ENCODE data around the gene LRP1.

Gene LRP1

DNA sequence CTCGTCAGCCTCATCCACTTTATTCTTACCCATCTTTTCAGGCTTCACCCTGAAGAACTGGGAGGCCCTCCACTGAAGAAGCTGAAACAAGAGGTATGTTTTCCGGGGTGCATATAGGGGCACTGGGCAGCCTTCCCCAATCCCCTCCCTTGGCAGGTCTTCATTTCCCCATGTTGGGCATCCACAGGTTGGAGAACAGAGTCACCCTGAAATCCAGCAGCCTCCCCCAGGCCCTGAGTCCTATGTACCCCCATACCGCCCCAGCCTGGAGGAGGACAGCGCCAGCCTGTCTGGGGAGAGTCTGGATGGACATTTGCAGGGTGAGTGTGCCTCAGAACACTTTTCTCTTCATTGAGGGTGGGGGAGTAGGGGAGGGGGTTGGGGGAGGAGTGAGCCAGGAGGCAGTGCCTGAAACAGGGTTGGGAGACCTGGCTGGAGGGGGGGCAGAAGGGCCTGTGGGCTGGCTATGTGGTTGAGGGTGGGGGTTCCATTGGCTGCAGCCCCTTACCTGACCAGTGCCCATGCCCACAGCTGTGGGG, 35.3 kb upstream of the LRP1 start:
- Histone ChIP-seq H3K4me3 (ENCODE audit: low read depth in 1 of 2, low read length in 1 of 2) (no peak overlapping the region), H3K27ac (no peak overlapping the region)

DNA sequence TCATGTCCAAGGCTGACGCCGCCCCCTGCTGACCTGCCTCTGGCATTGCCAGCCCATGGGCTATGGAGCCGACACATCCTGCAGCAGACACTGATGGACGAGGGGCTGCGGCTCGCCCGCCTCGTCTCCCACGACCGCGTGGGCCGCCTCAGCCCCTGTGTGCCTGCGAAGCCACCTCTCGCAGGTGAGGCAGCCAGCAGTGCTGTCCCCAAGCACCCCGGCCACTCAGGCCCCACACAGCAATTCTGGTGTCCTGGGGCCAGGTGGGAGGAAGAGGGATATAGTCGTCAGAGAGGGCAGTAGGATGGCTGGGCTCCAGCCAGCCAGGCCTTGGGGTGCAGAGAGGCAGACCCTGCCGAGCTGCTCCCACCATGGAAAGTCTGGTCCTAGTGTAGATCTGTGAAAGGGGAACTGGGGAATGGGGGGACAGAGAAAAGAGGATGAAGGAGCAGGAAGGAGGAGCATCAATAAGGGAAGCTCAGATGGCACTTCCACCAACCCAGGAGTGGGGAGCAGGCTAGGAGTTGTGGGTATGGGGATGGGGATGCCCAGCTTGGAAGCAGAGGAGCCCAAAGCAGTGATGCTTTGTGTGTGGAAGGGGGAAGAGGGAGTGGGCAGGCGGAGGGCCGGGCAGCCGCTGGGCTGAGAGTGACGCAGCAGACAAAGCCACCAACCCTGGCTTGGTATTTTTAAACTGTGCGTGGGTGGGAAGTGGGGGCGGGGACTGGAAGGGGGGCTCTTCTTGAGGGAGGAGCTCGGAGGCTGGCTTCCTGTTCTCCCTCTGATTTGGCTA, 34.7 kb upstream of the LRP1 start:
- peaks cover 40% of the 10 kb centered on the region for H3K36me3 ChIP-seq
- H3K9me3 ChIP-seq, result peaks cover 5% of the 10 kb centered on the region
- peaks cover 12 to 22% of the 10 kb centered on the region in 2 experiments for H3K4me1 ChIP-seq (ENCODE audit: control insufficient read depth in 1 of 2, insufficient read depth in 1 of 2, low read depth in 1 of 2, low read length in 1 of 2)
- TF ChIP-seq, protein P1, sequence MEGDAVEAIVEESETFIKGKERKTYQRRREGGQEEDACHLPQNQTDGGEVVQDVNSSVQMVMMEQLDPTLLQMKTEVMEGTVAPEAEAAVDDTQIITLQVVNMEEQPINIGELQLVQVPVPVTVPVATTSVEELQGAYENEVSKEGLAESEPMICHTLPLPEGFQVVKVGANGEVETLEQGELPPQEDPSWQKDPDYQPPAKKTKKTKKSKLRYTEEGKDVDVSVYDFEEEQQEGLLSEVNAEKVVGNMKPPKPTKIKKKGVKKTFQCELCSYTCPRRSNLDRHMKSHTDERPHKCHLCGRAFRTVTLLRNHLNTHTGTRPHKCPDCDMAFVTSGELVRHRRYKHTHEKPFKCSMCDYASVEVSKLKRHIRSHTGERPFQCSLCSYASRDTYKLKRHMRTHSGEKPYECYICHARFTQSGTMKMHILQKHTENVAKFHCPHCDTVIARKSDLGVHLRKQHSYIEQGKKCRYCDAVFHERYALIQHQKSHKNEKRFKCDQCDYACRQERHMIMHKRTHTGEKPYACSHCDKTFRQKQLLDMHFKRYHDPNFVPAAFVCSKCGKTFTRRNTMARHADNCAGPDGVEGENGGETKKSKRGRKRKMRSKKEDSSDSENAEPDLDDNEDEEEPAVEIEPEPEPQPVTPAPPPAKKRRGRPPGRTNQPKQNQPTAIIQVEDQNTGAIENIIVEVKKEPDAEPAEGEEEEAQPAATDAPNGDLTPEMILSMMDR (IDR thresholded peaks at IDR 0.05), result peak; percentile 54
- H3K4me3 ChIP-seq (ENCODE audit: low read depth in 1 of 2, low read length in 1 of 2), result no peak overlapping the region
- H3K27me3 ChIP-seq, result peaks cover 24% of the 10 kb centered on the region
- H3K27ac ChIP-seq, result peak overlapping the region; percentile 55

More for the DNA sequence above, 35.3 kb upstream of the LRP1 start:
- Histone ChIP-seq H3K9me3 (peaks cover under 1% of the 10 kb centered on the region), H3K36me3 (peaks cover 33% of the 10 kb centered on the region), H3K27me3 (peaks cover 31% of the 10 kb centered on the region), H3K4me1 (ENCODE audit: control insufficient read depth in 1 of 2, insufficient read depth in 1 of 2, low read depth in 1 of 2, low read length in 1 of 2) (peaks cover 18 to 27% of the 10 kb centered on the region in 2 experiments)
- TF ChIP-seq, protein P1 (IDR thresholded peaks at IDR 0.05), result no peak

- no peak overlapping the region for H3K4me3 ChIP-seq (ENCODE audit: low read depth in 1 of 2, low read length in 1 of 2)
- H3K4me1 ChIP-seq (ENCODE audit: control insufficient read depth in 1 of 2, insufficient read depth in 1 of 2, low read depth in 1 of 2, low read length in 1 of 2), result peaks cover 6 to 14% of the 10 kb centered on the region in 2 experiments
- H3K9me3 ChIP-seq, result peaks cover 8% of the 10 kb centered on the region
- H3K36me3 ChIP-seq, result peaks cover 49% of the 10 kb centered on the region
- H3K27ac ChIP-seq, result peak overlapping the region; percentile 55
- TF ChIP-seq, protein P1 (IDR thresholded peaks at IDR 0.05), result no peak
- H3K27me3 ChIP-seq, result peaks cover 17% of the 10 kb centered on the region
Observed at GRCh38 chr12:57094208-57095160, 33.8 kb upstream of the LRP1 start.

DNA sequence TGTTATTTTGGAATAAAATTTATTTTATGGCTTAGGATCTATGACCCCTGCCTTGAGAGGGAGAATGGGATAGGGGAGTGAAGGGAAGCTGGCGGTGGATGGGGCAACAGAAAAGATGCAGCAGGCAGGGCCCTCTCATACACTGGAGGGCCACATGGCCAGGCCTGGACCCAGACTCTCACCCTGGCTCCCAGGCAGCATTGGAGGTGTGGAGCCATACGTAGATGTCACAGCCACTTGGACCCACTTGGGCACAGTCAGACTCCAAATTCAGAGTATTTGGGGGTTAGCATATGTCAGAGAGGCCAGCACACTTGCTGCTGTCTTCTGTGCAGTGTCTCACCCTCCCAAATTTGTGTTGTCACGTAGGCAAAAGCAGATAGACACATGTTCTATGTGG, 32.8 kb upstream of the LRP1 start:
- Histone ChIP-seq H3K36me3 (peaks cover 58% of the 10 kb centered on the region), H3K27me3 (peaks cover 7% of the 10 kb centered on the region), H3K4me1 (ENCODE audit: control insufficient read depth in 1 of 2, insufficient read depth in 1 of 2, low read depth in 1 of 2, low read length in 1 of 2) (peaks cover 0 to 7% of the 10 kb centered on the region in 2 experiments), H3K4me3 (ENCODE audit: low read depth in 1 of 2, low read length in 1 of 2) (no peak overlapping the region), H3K27ac (peak overlapping the region; percentile 19), H3K9me3 (peaks cover 8% of the 10 kb centered on the region)
- TF ChIP-seq, protein P1 (IDR thresholded peaks at IDR 0.05), result no peak

DNA sequence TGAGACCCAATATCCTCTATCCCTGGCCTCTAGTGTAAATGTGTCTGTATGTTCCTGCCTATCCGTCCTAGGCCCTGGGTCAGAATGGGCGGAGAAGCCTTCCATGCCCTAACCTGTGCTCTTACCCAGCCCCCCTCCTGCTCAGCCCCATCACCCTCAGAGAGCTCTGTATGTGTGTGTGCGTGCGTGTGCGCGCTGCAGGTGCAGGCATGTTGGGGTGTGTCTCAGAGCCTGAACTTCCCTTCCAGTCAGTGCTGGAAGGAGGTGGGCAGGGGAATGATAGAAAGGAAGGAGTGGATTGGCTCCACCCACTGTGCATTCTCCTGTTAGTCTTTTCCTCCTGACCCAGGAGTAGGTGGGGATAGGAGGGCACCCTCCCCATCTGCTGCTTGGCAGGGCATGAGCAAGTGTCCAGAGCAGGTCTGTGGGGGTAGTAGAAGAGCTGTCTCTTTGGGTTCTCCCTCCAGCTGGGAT, 32.1 kb upstream of the LRP1 start:
- H3K4me1 ChIP-seq (ENCODE audit: control insufficient read depth in 1 of 2, insufficient read depth in 1 of 2, low read depth in 1 of 2, low read length in 1 of 2), result peaks cover 0 to 7% of the 10 kb centered on the region in 2 experiments
- no peak overlapping the region for H3K4me3 ChIP-seq (ENCODE audit: low read depth in 1 of 2, low read length in 1 of 2)
- H3K36me3 ChIP-seq, result peaks cover 65% of the 10 kb centered on the region
- H3K9me3 ChIP-seq, result peaks cover 8% of the 10 kb centered on the region
- TF ChIP-seq, protein P1 (IDR thresholded peaks at IDR 0.05), result no peak
- peaks cover under 1% of the 10 kb centered on the region for H3K27me3 ChIP-seq
- H3K27ac ChIP-seq, result peak overlapping the region; percentile 19
